Left ventricle myocardium superior (tissue), 1 donor: ENCODE data around the gene HDAC4. TPM values are rescaled to one million over a fixed set of nuclear protein-coding genes. Genes with fewer than 3 reads are reported as not detected.
A peak's percentile ranks its signal among the peaks of the same experiment; 100 is the strongest.

Source experiments
- ATAC-seq: fragments of 200-7000 bp; cut with Tn5 transposase; one replicate; pipeline ENCODE4 v1.9.1; 2020; ENCODE audit warnings: mild to moderate bottlenecking, moderate library complexity
- DNase-seq: peaks from one replicate; pipeline ENCODE4 v3.0.0-alpha.2; 2020
- intact Hi-C: fragments of 100-400 bp; cut with micrococcal nuclease; formaldehyde crosslinking; loops from one replicate; pipeline ENCODE4 v1.11.0; 2022
- total RNA-seq: library from RNA; stranded (reverse); fragmentation: NEBNext Ultra II Directional; extraction: Animal tissue kit (Norgen Biotek cat#: 25700); gene quantifications from one replicate; pipeline ENCODE4 v1.2.1, GENCODE V29; 2021
- donor health status: DM: no; HTN: yes; CAD: no; lungs with severe emphysema.

HDAC4 gene
- total RNA-seq, 1 donor from 2014 or later = 25.6 TPM

DNA sequence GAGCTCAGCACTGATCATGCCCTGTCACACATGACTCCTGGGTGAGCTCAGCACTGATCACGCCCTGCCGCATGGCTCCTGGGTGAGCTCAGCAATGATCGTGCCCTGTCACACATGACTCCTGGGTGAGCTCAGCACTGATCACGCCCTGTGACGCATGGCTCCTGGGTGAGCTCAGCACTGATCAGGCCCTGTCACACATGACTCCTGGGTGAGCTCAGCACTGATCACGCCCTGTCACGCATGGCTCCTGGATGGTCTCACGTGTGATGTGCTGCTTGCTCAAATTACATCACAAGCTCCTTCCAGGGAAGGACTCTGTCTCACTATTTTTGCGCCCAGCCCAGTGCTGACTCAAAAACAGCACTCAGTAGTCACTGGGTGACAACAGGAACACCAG is 258.0 kb downstream of the HDAC4 start:
- ATAC-seq (no peak), DNase-seq (peak; percentile 8)

DNA sequence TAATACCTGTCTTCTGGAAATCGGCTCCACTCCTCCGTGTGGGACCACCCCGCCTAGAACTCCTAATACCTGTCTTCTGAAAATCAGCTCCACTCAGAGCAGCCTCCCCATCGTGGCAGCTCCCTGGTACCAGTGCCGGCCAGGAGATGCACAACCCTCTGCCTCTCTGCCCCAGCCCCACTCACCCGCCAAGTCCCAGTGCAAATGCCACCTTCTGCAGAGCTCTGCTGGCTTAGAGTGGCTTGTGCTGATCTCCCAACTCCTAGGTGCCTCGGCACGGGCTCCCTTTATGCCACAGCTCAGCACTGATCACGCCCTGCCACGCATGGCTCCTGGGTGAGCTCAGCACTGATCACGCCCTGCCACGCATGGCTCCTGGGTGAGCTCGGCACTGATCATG is 258.5 kb downstream of the HDAC4 start:
- ATAC-seq (no peak), DNase-seq (peak; percentile 9)
- intact Hi-C loops = no loop called here

More for the DNA sequence above, 258.0 kb downstream of the HDAC4 start:
- intact Hi-C loops = no loop called here

DNA sequence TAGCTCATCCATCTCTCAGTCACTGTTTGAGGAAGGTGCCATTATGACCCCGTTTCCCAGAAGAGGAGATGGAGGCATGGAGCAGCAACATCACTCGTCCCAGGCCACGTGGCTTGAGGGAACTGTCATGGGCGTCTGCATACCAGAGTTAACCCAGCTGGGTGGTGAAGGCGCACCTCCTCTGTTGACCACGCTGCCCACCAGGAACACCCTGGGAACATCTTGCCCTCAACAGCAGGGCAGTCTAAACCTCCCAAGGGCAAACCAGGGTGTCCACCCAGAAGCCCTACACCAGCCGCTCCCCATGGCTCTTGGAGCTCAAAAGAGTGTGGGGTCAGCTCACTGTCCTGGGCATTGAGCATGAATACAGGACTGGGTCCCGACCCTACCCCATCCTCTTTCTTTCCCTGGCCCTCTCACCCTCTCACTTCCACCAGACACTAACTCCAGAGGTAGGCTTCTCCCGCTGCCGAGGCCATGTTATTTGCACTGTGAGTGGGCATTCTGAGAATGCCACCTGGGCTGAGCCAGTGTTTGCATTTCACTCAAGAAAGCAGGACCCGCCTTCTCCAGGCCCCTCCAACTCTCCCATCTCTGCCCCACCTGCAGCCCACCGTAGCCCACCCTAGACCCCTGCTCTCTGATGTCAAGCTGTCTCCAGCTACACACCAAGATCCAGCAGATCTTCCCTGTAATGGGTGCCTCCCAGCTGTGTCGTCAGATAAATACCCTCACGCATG is 259.6 kb downstream of the HDAC4 start:
- no peak for ATAC-seq
- peak; percentile 9 for DNase-seq
- intact Hi-C loops = no loop called here

DNA sequence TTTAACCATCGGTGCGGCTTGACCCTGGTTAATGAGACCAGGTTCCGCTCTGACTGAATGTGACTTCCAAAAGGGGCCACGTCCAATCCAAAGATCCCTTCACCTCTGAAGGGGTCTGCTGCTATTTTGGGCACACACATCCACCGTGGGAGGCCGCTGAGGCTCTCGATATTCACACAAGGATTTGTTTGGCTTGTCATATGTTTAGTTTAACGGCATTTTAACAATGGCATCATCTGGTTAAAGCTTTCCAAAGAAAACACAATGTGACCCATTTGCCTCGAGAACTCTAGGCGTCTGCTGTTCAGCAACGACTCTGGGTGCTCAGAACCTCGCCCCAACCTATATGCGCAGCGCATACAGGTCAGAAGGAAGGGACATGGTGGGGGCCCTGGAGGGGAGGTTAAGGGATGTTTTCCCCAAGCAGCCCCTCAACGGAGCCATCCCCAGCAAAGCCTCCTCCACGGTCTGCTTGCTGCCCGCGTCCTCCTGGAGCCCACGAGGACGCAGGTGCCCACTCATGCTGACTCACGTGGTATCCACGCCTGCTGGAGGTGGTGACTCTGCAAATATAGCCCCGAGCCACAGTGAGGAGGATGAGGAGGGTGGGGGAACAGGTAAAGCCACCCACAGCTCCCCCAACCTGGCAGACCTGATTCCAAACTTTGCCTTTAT is 260.3 kb downstream of the HDAC4 start:
- no peak for ATAC-seq
- DNase-seq = peak; percentile 9
- intact Hi-C loops = no loop called here

DNA sequence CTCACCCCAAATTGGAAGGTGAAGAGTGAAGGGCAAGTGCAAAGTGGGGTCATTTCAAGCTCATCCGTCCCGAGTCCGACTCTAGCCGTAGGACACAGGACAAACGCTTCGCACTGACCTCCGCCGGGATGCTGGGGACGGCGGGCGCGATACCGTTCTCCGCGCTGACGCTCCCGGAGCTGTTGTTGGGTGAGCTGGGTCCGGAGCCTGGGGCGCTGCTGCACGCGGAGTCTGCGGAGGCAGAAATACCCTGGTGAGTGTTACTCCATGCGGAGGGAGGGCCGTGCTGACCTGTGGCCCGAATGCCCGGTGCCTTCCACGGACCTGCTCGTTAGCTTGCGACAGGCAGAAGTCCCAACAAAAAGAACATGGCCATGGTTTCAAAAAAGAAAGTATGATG is 261.3 kb downstream of the HDAC4 start:
- ATAC-seq (no peak), DNase-seq (peak; percentile 20)
- intact Hi-C loops = no loop called here

DNA sequence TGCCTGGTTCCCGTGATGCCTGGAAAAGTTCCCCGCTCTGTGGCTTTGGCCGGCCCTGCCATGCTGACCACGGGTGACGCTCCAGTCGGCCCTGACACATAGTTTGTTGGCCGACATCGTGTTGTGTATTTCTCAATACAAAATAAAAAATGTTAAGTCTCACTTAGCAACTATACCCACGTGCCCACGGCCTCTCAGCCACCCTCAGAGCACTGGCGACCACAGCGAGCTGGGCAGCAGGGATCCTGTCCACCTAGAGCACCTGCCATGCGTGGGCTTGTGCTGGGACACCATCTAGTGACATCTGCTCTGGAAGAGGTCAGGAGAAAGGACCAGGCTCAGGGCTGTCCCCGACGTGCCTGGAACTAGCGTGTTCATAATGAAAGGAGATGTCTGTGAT is 261.7 kb downstream of the HDAC4 start:
- DNase-seq (peak; percentile 16), ATAC-seq (no peak)
- intact Hi-C loops = no loop called here

DNA sequence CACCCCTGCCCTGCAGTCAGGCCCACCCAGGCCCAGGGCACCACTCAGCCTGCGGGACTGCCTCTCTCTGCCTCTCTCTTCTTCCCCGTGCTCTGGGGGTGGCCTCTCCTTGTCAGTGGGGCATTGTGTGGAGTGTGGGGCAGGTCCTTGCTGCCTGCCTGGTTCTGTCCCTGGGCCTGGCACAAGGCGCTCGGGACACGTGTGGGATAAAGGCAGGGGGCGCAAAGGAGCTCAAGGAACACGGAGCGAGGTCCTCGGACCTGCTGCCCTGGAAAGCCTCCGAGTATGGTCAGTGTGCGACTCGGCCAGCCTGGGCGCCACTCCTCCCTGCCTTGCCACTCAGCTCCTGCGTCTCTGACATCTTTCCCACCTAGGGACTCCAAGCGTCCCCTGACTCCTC is 262.2 kb downstream of the HDAC4 start:
- intact Hi-C loops = no loop called here
- DNase-seq (peak; percentile 15), ATAC-seq (no peak)

DNA sequence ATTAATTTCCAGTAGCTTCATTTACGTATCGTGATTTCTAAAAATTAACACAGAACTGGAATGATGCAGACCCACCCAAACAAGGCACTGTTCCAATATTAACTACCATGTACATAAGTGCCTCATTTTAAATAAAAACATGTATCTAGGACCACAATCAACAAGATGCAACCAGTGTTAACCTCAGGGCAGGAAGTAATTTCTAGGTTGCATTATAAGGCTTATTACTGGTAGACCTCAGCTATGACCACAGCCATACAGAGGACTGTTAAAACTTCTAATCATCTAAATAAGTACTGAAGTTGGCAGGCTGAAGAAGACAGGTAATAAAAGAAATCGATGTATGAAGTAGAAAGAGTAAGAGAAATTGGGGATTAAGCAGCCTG is 262.9 kb downstream of the HDAC4 start:
- intact Hi-C loops = no loop called here
- ATAC-seq (no peak), DNase-seq (no peak)

DNA sequence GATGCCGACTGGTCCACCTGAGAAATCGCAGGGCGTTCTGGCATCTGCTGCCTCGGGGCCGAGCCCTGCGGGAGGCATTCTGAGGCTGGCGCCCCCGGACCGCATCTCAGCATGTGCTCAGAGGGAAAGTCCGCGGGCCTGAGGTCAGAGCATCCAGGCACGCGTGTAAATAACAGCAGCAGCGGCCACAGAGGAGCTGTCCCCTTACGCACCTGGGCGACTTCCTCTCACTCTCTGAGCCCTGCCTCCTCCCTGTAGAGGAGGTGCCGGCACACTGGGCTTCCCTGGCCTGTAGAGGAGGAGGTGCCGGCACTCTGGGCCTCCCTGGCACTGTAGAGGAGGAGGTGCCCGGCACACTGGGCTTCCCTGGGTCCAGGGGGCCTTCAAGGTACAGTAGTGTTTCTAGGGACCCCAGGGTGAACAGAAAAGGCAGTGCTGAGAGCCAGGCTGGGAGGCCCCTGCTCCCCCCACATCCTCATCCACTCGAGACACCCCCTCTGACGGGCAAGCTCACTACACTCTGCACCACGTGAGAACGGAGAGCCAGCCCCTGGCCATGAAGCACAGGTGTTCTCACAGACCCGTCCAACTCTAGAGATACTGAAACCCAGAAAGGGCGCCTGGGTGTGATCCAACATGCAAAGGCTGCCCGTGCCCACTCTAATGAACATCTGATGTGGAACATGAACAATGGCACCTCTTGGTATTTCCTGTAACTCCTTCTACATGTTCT is 263.5 kb downstream of the HDAC4 start:
- intact Hi-C loops = no loop called here
- peak; percentile 38 for DNase-seq
- peak; percentile 82 for ATAC-seq

DNA sequence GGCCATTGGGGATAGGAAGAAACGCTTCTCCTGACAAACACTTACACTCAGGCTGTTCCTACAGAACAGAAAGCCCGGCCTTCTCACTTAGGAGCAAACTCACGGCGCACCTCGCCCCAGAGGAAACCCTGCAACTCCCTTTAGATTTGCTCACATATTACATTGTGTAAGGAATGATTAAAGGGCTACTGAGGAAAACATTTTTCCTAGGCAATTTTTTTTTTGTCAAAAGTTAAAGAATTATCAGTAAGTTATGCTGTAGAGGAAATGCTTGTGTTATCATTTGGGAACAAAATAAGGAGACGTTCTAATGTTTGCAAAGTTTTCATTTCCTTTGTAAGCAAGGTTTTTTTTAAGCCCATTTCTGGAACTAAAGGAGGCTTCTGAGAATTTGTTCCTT is 264.1 kb downstream of the HDAC4 start:
- no peak for ATAC-seq
- no peak for DNase-seq
- intact Hi-C loops = no loop called here

DNA sequence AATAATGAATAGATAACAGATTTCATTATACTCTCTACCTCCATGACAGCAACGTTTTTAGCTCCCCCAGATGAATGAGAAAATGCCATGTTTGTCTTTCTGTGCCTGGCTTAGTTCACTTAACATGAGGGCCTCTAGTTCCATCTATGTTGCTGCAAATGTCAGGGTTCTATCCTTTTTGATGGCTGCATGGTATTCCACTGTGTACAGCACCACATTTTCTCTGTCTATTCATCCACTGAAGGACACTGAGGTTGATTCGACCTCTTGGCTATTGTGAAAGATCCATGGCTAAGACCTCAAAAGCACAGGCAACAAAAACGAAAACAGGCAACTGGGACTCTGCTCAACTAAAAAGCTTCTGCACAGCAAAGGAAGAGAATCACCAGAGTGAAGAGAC is 264.6 kb downstream of the HDAC4 start:
- DNase-seq (no peak), ATAC-seq (no peak)
- intact Hi-C loops = no loop called here

DNA sequence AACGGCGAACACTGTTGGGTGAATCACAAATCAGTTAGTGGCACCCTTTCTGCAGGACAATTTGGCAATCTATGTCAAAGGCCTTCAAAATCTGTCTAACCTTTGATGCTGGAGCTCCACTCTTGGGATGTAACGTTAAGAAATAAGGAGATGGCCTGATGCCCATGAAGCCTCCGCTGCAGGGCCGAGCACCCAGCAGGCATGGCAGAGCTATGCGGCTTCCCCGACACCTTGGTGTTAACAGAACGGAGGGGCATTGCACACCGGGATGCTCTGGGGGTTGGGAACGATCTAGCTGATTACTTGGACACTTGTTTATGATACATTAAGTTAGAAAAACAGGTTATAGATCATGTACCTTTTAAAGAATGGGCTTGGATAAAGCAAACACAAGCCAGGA is 265.3 kb downstream of the HDAC4 start:
- no peak for ATAC-seq
- intact Hi-C loops = no loop called here
- no peak for DNase-seq

DNA sequence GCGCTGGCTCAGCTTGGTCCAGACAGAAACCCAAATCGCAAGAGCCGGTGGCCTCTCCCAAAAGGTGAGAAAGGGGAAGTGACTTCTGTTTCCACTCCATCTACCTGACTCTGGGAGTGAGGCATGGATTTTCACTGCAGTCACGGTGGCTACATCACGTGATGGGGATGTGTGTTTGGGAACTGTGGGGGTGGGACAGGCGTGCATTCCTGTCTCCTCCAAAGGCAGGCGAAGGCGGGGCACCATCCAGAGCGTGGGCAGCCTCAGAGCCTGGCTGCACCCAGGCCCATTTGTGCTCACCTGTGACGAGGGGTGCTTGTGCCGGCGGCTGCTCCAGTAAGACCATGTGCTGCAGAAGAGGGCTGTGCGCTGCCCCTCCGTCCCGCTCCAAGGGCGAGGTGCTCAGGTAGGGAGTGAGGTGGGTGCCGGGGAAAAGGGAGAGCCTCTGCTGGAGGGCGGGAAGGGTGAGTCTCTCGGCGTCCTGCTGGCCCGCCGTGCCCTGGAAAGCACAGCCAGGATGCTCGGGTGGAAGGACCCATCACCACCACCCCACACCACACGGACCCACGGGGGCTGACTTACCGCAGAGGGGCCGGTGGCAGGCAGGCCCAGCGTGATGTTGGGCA is 266.8 kb downstream of the HDAC4 start:
- intact Hi-C loops = no loop called here
- no peak for DNase-seq
- no peak for ATAC-seq

DNA sequence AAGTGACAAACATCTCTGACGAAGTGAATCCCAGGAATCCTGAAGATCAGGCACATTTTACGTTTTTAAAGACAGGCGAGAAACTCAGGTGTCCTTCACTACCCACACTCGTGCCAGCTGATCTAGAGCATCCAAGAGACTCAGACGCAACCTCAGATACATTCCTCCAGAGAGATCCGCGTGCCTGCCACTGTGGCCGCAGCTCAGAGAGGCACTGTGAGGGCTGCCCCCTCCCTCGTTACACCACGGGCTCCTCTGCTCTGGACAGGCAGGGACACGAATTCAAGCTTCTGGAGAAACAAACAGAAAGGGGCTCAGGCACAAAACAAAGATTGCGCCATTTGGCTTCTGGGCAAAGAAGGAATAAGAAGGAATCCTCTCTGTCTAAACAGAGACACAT is 268.0 kb downstream of the HDAC4 start:
- intact Hi-C loops = no loop called here
- DNase-seq = no peak
- ATAC-seq = no peak

DNA sequence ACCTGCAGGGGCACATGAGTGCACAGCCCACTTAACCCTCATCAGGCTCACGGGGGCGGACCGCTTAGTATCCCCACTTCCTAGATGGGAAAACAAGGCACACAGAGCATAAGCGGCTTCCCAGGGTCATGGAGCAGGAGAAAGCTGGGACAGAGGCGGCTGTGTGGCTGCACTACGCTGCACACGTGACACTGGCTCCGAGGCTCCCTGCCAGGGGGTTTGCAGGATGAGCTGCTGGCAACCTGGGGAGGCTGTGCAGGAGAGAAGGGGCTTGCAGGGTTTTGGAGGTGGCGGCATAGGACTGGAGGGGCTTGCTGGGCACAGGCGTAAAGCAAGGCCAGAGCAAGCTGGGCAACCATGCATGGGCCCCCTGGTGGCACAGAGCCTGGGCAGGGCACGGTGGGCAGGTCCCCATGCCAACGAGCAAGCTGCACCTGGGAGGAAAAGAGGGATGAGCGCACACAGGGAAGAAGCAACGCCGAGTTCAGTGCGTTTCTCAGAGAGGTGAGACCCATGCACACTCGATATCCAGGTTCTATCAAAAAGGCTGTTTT is 268.6 kb downstream of the HDAC4 start:
- DNase-seq (no peak), ATAC-seq (no peak)
- intact Hi-C loops = no loop called here

DNA sequence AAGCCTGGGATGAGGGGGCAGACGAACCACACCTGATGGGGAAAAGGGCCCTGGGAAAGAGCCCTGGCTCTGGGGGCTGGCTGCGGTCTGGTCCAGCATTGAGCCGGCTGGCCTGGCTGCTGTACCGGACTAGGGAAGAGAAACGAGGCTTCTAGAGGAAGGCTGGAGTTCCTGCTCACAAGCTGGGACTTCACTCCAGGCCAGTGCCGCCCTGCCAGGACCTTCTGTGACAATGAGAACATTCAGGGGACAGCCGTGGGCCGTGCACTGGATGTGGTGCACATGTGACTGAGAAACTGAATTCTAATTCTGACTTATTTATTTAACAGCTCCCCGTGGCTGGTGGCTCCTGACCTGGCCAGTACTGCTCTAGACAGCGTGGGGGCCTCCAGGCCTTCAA is 269.3 kb downstream of the HDAC4 start:
- DNase-seq (no peak), ATAC-seq (no peak)
- intact Hi-C loops = no loop called here

DNA sequence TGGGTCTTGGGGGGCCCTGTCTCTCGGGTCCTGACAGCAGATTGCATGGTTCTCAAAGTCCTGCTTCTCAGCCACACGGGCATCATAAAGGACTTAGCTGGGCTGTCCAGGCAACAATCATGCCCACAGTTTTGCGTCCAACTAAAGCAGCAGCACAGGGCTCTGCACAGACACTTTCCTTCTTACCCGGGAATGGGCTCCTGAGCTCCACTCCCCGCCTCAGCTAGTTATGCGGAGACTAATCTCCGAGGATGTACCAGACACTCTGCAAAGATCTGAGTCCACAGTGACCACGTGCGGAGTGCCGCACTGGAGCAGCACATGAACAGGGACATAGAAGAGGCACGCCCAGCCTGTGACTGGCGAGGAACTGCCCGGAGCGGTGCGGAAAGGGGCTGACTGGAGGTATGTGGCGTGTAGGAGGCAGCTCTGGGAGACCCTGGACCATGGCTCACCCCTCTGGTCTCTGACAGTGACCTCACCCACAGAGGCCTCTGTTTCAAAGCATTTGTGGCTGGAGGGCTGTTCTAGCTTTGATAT is 270.0 kb downstream of the HDAC4 start:
- DNase-seq (no peak), ATAC-seq (no peak)
- intact Hi-C loops = no loop called here

DNA sequence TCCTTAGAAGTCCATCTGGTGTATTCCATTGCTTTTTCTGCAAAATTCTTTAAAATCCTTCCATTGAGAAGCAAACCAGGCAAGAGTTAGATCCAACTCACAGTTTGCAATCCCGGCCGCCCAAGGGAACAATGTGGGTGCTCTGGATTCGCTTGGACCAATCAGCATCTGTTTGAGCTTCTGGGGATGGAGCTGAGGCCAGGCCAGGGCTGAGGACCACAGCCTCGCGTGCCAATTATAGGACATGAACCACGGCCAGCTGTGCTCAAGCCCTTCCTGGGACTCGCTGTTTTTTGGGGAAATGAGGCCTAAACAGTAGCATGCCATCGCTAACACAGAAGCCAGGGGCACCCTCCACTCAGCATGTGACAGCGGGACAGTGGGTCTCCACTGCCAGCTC is 270.8 kb downstream of the HDAC4 start:
- ATAC-seq = no peak
- DNase-seq = no peak
- intact Hi-C loops = no loop called here

DNA sequence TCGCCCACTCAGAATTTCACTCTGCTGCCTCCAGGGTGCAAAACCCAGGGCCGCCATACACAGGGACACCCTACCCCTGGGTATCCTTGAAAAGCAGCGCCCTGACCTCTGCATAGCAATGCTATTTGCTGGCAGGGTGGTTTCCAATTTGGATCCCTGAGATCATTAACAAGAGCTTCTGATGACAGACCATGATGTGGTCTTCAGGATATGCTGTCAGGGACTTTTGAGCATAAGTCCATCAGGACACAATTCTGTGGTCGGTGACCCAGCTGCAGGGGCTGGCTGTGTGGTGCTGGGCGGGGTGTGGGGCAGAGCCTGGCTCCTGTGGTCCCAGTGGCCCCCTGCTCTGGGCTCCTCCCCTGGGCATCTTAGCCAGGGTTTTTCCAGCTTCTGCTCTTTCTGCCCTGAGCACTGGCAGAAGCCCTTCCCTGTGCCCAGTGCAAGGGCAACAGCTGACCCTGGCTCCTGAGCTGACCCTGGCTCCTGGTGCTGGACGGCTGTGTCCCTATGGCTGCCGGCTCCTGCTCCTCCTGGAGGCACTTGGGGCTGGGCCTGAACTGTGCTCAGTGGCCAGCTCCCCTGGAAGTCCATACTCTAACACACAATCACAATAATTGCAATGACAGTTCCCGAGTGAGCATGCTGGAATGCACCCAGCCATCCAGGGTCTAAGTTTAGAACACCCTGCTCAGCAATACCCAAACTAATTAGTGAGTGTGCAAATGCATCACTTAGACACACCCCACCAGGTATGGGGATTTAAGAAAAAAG is 271.5 kb downstream of the HDAC4 start:
- intact Hi-C loops = no loop called here
- ATAC-seq (peak; percentile 62), DNase-seq (no peak)
